Neutrophil (primary cell): Measurements from ENCODE around the gene SLC44A1.
"Not testable (repeated sequence)": the region's sequence is repeated elsewhere in the genome, so short reads cannot be mapped to it uniquely, and the experiment has no call there.

ENCODE experiments used
- H3K27ac ChIP-seq: fragments of 200-600 bp; sonication (generic); 2 replicates; pipeline ENCODE4 v1.5.1; 2016; ENCODE audit warnings: mild to moderate bottlenecking, moderate library complexity
- H3K27me3 ChIP-seq: fragments of 200-600 bp; sonication (generic); 2 replicates; pipeline ENCODE4 v1.6.0; 2016; ENCODE audit warnings: mild to moderate bottlenecking
- H3K36me3 ChIP-seq: fragments of 200-600 bp; sonication (generic); 2 replicates; pipeline ENCODE4 v1.5.1; 2017
- H3K4me1 ChIP-seq, 2 experiments: fragments of 200-600 bp in 1 of 2; sonication (generic) in 1 of 2; 1 replicate in 1 of 2; 2 replicates in 1 of 2; pipeline versions ENCODE4 v1.5.1 to v1.6.1; 2013 to 2016; ENCODE audit warnings: low read depth in 1 of 2, low read length in 1 of 2, mild to moderate bottlenecking in 1 of 2, moderate library complexity in 1 of 2; ENCODE audit not compliant: control insufficient read depth in 1 of 2, insufficient read depth in 1 of 2
- H3K4me3 ChIP-seq, 2 experiments: fragments of 200-600 bp in 1 of 2; sonication (generic) in 1 of 2; 1 replicate in 1 of 2; 2 replicates in 1 of 2; pipeline ENCODE4 v1.5.1; 2013 to 2016; ENCODE audit warnings: low read depth in 1 of 2, low read length in 1 of 2, mild to moderate bottlenecking in 1 of 2, moderate library complexity in 1 of 2
- H3K9me3 ChIP-seq: fragments of 200-600 bp; sonication (generic); 2 replicates; pipeline ENCODE4 v1.5.1; 2016
- CTCF ChIP-seq: fragments of 200-600 bp; sonication (generic); IDR thresholded peaks from 2 replicates; pipeline ENCODE4 v1.5.1; 2016; ENCODE audit warnings: antibody characterized with exemption

The SLC44A1 gene

GRCh38 chr9:105252405-105252756, 7.9 kb downstream of the SLC44A1 start:
- H3K27ac ChIP-seq = no peak overlapping the region
- H3K9me3 ChIP-seq = no peaks in the 10 kb centered on the region
- H3K4me1 ChIP-seq = peaks cover 0 to 11% of the 10 kb centered on the region in 2 experiments
- H3K27me3 ChIP-seq = no peaks in the 10 kb centered on the region
- no peak for TF ChIP-seq CTCF
- no peaks in the 10 kb centered on the region for H3K36me3 ChIP-seq
- H3K4me3 ChIP-seq = no peak overlapping the region

GRCh38 chr9:105254226-105254625, 9.8 kb downstream of the SLC44A1 start:
- no peaks in the 10 kb centered on the region for H3K36me3 ChIP-seq
- no peak overlapping the region for H3K4me3 ChIP-seq
- H3K27ac ChIP-seq = no peak overlapping the region
- H3K9me3 ChIP-seq = no peaks in the 10 kb centered on the region
- H3K27me3 ChIP-seq = no peaks in the 10 kb centered on the region
- no peak for TF ChIP-seq CTCF
- peaks cover 0 to 11% of the 10 kb centered on the region in 2 experiments for H3K4me1 ChIP-seq

GRCh38 chr9:105255421-105255820, 11.0 kb downstream of the SLC44A1 start:
- Histone ChIP-seq H3K27me3 (no peaks in the 10 kb centered on the region), H3K9me3 (no peaks in the 10 kb centered on the region), H3K27ac (no peak overlapping the region), H3K4me3 (no peak overlapping the region), H3K36me3 (no peaks in the 10 kb centered on the region), H3K4me1 (peaks cover 0 to 11% of the 10 kb centered on the region in 2 experiments)
- no peak for TF ChIP-seq CTCF

- not testable (repeated sequence) for H3K27ac ChIP-seq, H3K9me3 ChIP-seq, H3K36me3 ChIP-seq, H3K4me3 ChIP-seq, H3K27me3 ChIP-seq
- peaks cover 0 to 11% of the 10 kb centered on the region in 2 experiments for H3K4me1 ChIP-seq
These were observed 12.1 kb downstream of the SLC44A1 start for GRCh38 chr9:105256569-105256968.

- H3K9me3 ChIP-seq = no peaks in the 10 kb centered on the region
These were observed 13.4 kb downstream of the SLC44A1 start for GRCh38 chr9:105257809-105258208.

GRCh38 chr9:105258225-105258737, 13.8 kb downstream of the SLC44A1 start:
- Histone ChIP-seq H3K27me3 (no peaks in the 10 kb centered on the region), H3K4me3 (no peak overlapping the region), H3K4me1 (peaks cover 0 to 11% of the 10 kb centered on the region in 2 experiments), H3K36me3 (no peaks in the 10 kb centered on the region), H3K27ac (no peak overlapping the region), H3K9me3 (no peaks in the 10 kb centered on the region)
- TF ChIP-seq CTCF = no peak

More at GRCh38 chr9:105257809-105258208, 13.4 kb downstream of the SLC44A1 start:
- H3K4me3 ChIP-seq = no peak overlapping the region
- no peak overlapping the region for H3K27ac ChIP-seq
- peaks cover 0 to 11% of the 10 kb centered on the region in 2 experiments for H3K4me1 ChIP-seq
- no peak for TF ChIP-seq CTCF
- H3K27me3 ChIP-seq = no peaks in the 10 kb centered on the region
- H3K36me3 ChIP-seq = no peaks in the 10 kb centered on the region
